IgD-negative memory B cell (primary cell): Measurements from ENCODE around the gene YY1. TPM values are rescaled to one million over a fixed set of nuclear protein-coding genes. Genes with fewer than 3 reads are reported as not detected.
"Not testable (repeated sequence)": the region's sequence is repeated elsewhere in the genome, so short reads cannot be mapped to it uniquely, and the experiment has no call there.

Source experiments
- H3K27ac Mint-ChIP-seq, 3 donors: one replicate each; pipeline ENCODE4 v1.8.0; 2020 to 2022; ENCODE audit warnings: mild to moderate bottlenecking in 3 of 3, mixed read lengths in 3 of 3, moderate library complexity in 1 of 3
- H3K27me3 Mint-ChIP-seq: one replicate; pipeline ENCODE4 v1.8.0; 2021; ENCODE audit warnings: mixed read lengths
- H3K36me3 Mint-ChIP-seq: one replicate; pipeline ENCODE4 v1.8.0; 2020; ENCODE audit warnings: mild to moderate bottlenecking, mixed read lengths
- H3K4me1 Mint-ChIP-seq, 3 donors: one replicate each; pipeline ENCODE4 v1.8.0; 2020 to 2022; ENCODE audit warnings: mixed read lengths in 3 of 3, mild to moderate bottlenecking in 1 of 3
- H3K4me3 Mint-ChIP-seq, 4 donors: one replicate each; pipeline ENCODE4 v1.8.0; 2020 to 2022; ENCODE audit warnings: mild to moderate bottlenecking in 4 of 4, mixed read lengths in 4 of 4, moderate library complexity in 3 of 4
- H3K9me3 Mint-ChIP-seq, 3 donors: one replicate each; pipeline ENCODE4 v1.8.0; 2020 to 2021; ENCODE audit warnings: mixed read lengths in 3 of 3, mild to moderate bottlenecking in 1 of 3
- polyA plus RNA-seq: library from polyadenylated mRNA; unstranded; fragments of 300-500 nt; fragmentation: Illumina TruSeq; gene quantifications from one replicate; pipeline ENCODE4 v1.2.3, GENCODE V29; 2021

The YY1 gene
- polyA plus RNA-seq, 1 donor from 2014 or later: 17.7 TPM

GRCh38 chr14:100289916-100290606, 51.1 kb downstream of the YY1 start:
- H3K27ac Mint-ChIP-seq: no peak overlapping the region
- no peaks in the 10 kb centered on the region for H3K9me3 Mint-ChIP-seq
- peak overlapping the region in 1 of 4 donors; percentile 29 for H3K4me3 Mint-ChIP-seq
- peaks cover 0 to 10% (median 7%) of the 10 kb centered on the region in 3 donors for H3K4me1 Mint-ChIP-seq
- no peaks in the 10 kb centered on the region for H3K36me3 Mint-ChIP-seq
- no peaks in the 10 kb centered on the region for H3K27me3 Mint-ChIP-seq

- Mint-ChIP-seq H3K9me3 (no peaks in the 10 kb centered on the region), H3K27ac (peak overlapping the region in 1 of 3 donors; percentile 63), H3K27me3 (no peaks in the 10 kb centered on the region), H3K4me3 (peak overlapping the region in 1 of 4 donors; percentile 29), H3K4me1 (peaks cover under 1 to 10% (median 10%) of the 10 kb centered on the region in 3 donors), H3K36me3 (no peaks in the 10 kb centered on the region)
Observed at GRCh38 chr14:100290607-100291304, 51.8 kb downstream of the YY1 start.

- Mint-ChIP-seq H3K9me3 (no peaks in the 10 kb centered on the region), H3K36me3 (no peaks in the 10 kb centered on the region), H3K4me3 (no peak overlapping the region), H3K4me1 (peaks cover 6 to 12% (median 9%) of the 10 kb centered on the region in 3 donors), H3K27me3 (peaks cover 2% of the 10 kb centered on the region), H3K27ac (no peak overlapping the region)
Observed at GRCh38 chr14:100291305-100292075, 52.5 kb downstream of the YY1 start.

GRCh38 chr14:100292301-100292775, 53.4 kb downstream of the YY1 start:
- Mint-ChIP-seq H3K4me3 (no peak overlapping the region), H3K36me3 (no peaks in the 10 kb centered on the region), H3K27ac (no peak overlapping the region), H3K4me1 (peaks cover 10 to 18% (median 15%) of the 10 kb centered on the region in 3 donors), H3K9me3 (no peaks in the 10 kb centered on the region), H3K27me3 (peaks cover 2% of the 10 kb centered on the region)

- H3K9me3 Mint-ChIP-seq: no peaks in the 10 kb centered on the region
- H3K4me3 Mint-ChIP-seq: no peak overlapping the region
- peak overlapping the region in 1 of 3 donors; percentile 50 for H3K27ac Mint-ChIP-seq
- peaks cover 12 to 21% (median 19%) of the 10 kb centered on the region in 3 donors for H3K4me1 Mint-ChIP-seq
- H3K36me3 Mint-ChIP-seq: no peaks in the 10 kb centered on the region
- H3K27me3 Mint-ChIP-seq: peaks cover 2% of the 10 kb centered on the region
Observed at GRCh38 chr14:100292776-100293461, 54.0 kb downstream of the YY1 start.

- Mint-ChIP-seq H3K4me3 (peak overlapping the region in 2 of 4 donors; percentile 7 to 56), H3K4me1 (peaks cover 12 to 23% (median 21%) of the 10 kb centered on the region in 3 donors), H3K27ac (peak overlapping the region in 1 of 3 donors; percentile 50), H3K36me3 (no peaks in the 10 kb centered on the region), H3K9me3 (no peaks in the 10 kb centered on the region), H3K27me3 (peaks cover 2% of the 10 kb centered on the region)
Observed at GRCh38 chr14:100293497-100294212, 54.7 kb downstream of the YY1 start.

GRCh38 chr14:100294213-100294962, 55.4 kb downstream of the YY1 start:
- H3K27ac Mint-ChIP-seq: peak overlapping the region in 1 of 3 donors; percentile 55

GRCh38 chr14:100294963-100295330, 56.0 kb downstream of the YY1 start:
- Mint-ChIP-seq H3K36me3 (no peaks in the 10 kb centered on the region), H3K27ac (no peak overlapping the region), H3K4me1 (peaks cover 12 to 25% (median 21%) of the 10 kb centered on the region in 3 donors), H3K27me3 (peaks cover 2% of the 10 kb centered on the region), H3K9me3 (no peaks in the 10 kb centered on the region), H3K4me3 (no peak overlapping the region)

More at GRCh38 chr14:100294213-100294962, 55.4 kb downstream of the YY1 start:
- no peaks in the 10 kb centered on the region for H3K36me3 Mint-ChIP-seq
- H3K9me3 Mint-ChIP-seq: no peaks in the 10 kb centered on the region
- H3K27me3 Mint-ChIP-seq: peaks cover 2% of the 10 kb centered on the region
- peak overlapping the region in 2 of 4 donors; percentile 7 to 56 for H3K4me3 Mint-ChIP-seq
- peaks cover 12 to 23% (median 21%) of the 10 kb centered on the region in 3 donors for H3K4me1 Mint-ChIP-seq

GRCh38 chr14:100295376-100296105, 56.6 kb downstream of the YY1 start:
- Mint-ChIP-seq H3K27me3 (peaks cover 2% of the 10 kb centered on the region), H3K4me1 (peaks cover 12 to 25% (median 21%) of the 10 kb centered on the region in 3 donors), H3K4me3 (peak overlapping the region in 2 of 4 donors; percentile 33 to 86), H3K27ac (no peak overlapping the region), H3K9me3 (no peaks in the 10 kb centered on the region), H3K36me3 (no peaks in the 10 kb centered on the region)

GRCh38 chr14:100296106-100296651, 57.2 kb downstream of the YY1 start:
- Mint-ChIP-seq H3K27me3 (peaks cover 2% of the 10 kb centered on the region), H3K9me3 (no peaks in the 10 kb centered on the region), H3K36me3 (no peaks in the 10 kb centered on the region), H3K27ac (peak overlapping the region in 1 of 3 donors; percentile 73), H3K4me3 (peak overlapping the region in 3 of 4 donors; percentile 30 to 86 (median 33)), H3K4me1 (peaks cover 12 to 24% (median 21%) of the 10 kb centered on the region in 3 donors)

GRCh38 chr14:100296729-100297128, 57.8 kb downstream of the YY1 start:
- not testable (repeated sequence) for H3K36me3 Mint-ChIP-seq, H3K9me3 Mint-ChIP-seq, H3K27me3 Mint-ChIP-seq
- peak overlapping the region in 3 of 4 donors; percentile 48 to 91 (median 86) for H3K4me3 Mint-ChIP-seq
- H3K4me1 Mint-ChIP-seq: peaks cover 12 to 24% (median 21%) of the 10 kb centered on the region in 3 donors
- H3K27ac Mint-ChIP-seq: peak overlapping the region; percentile 64 to 95 (median 73)
